ENCODE data around the gene ABCA7.

ABCA7 gene

DNA sequence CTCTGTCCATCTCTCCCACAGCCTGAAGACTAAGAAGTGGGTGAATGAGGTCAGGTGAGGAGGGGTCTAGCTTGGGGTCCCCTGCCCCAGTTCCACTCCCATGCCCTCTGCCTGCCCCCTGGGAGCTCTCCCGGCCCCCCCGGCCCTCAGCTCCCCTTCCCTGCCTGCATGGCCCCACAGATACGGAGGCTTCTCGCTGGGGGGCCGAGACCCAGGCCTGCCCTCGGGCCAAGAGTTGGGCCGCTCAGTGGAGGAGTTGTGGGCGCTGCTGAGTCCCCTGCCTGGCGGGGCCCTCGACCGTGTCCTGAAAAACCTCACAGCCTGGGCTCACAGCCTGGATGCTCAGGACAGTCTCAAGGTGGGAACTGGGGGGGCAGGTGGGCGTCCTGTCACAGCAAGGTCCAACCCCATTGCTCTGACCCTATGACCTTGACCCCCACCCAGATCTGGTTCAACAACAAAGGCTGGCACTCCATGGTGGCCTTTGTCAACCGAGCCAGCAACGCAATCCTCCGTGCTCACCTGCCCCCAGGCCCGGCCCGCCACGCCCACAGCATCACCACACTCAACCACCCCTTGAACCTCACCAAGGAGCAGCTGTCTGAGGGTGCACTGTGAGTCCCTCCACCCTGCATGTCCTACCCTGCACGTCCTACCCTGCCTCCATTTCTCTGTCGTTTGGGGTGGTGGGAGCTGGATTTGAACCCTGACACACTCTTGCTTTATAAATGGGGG, 16.1 kb downstream of the ABCA7 start:
- no peak for DNase-seq (ENCODE audit: low spot score)

DNA sequence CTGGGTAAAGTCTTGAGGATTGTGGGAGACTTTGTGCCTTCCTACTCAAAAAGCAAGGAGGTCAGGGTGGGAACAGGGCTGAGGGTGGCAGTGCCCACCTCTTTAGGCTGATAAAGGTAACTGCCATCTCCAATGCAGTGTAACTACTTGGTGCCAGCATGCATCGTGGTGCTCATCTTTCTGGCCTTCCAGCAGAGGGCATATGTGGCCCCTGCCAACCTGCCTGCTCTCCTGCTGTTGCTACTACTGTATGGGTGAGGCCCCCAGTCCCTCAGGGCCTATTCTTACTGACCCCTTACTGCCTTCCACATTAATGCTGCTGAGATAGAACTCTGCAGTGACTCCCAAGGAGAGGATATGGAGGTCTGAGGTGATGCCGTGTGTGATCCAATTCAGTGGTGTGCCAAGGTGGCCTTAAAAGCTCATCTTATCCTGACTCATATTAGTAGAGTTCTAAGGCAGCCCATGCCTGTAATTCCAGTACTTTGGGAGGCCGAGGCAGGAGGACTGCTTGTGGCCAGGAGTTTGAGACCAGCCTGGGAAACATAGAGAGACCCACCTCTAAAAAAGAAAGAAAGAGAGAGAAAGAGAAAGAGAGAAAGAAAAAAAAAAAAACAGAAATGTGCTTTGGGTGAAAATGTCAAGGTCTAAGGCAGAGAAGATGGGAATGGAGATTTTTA, 17.4 kb downstream of the ABCA7 start:
- DNase-seq (ENCODE audit: low spot score), result peak; percentile 63

DNA sequence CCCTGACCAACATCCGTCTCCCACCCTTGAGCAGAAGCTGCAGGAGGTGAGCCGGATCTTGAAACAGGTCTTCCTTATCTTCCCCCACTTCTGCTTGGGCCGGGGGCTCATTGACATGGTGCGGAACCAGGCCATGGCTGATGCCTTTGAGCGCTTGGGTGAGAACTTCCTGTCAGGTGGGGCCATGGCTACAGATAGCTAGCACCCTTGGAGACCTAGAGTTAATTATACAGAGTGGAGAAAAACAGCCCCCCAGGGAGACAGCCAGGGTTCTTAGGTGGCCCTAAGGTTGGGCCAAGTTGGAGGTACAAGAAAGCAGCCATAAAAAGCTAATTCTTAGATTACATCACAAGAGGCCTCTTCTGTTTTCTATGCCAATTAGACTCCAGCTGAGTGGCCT, 18.2 kb downstream of the ABCA7 start:
- no peak for DNase-seq (ENCODE audit: low spot score)

DNA sequence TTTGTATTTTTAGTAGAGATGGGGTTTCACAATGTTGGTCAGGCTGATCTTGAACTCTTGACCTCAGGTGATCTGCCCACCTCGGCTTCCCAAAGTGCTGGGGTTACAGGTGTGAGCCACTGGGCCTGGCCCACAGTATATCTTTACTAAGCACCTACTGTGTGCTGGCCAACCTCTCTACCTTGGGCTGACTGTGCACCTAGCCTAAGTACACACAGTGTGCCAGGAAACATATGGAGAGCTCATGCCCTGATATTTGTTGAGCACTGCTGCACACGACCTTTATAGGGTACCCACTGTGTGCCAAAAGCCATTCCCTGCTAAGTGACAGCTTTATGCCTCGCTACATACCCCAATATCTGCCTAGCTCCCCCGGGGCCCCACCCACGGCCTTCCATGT, 20.8 kb downstream of the ABCA7 start:
- no peak for DNase-seq (ENCODE audit: low spot score)

DNA sequence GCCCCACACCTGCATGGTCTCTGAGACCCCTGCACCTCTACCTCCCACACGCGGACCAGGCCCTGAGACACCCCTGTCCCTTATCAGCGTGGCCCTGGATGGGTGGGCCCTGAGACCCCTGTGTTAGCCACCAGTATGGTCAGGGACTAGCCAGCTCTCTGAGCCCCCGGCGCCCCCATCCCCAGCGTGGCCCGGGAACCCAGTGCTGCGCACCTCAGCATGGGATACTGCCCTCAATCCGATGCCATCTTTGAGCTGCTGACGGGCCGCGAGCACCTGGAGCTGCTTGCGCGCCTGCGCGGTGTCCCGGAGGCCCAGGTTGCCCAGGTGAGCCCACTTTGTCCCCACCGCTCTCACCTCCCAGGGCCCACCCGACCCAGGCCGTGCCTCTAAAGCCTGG, 22.1 kb downstream of the ABCA7 start:
- no peak for DNase-seq (ENCODE audit: low spot score)

DNA sequence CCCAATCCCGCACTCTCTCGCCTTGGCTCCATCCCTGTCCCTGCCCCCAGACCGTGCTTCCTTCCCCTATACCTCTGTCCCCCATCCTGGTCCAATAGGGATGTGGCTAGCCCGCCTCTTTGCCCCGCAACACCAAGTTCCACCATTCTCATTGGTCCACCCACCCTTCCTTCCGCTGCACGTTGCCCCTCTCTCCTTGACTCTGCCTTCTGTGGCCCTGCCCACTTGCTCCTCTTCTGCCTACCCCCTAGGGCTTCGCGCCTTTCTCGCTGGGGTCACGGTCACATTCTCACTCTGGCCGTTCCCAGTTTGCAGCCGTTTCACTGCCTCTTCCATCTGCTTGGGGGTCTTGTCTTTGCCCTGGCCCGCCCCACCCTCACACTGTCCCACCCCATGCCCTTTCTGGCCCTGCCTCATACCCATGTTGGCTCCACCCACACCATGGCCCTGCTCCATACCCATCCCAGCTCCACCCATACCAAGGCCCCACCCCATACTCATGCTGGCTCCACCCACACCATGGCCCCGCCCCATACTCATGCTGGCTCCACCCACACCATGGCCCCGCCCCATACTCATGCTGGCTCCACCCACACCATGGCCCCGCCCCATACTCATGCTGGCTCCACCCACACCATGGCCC, 22.6 kb downstream of the ABCA7 start:
- DNase-seq (ENCODE audit: low spot score), result no peak

DNA sequence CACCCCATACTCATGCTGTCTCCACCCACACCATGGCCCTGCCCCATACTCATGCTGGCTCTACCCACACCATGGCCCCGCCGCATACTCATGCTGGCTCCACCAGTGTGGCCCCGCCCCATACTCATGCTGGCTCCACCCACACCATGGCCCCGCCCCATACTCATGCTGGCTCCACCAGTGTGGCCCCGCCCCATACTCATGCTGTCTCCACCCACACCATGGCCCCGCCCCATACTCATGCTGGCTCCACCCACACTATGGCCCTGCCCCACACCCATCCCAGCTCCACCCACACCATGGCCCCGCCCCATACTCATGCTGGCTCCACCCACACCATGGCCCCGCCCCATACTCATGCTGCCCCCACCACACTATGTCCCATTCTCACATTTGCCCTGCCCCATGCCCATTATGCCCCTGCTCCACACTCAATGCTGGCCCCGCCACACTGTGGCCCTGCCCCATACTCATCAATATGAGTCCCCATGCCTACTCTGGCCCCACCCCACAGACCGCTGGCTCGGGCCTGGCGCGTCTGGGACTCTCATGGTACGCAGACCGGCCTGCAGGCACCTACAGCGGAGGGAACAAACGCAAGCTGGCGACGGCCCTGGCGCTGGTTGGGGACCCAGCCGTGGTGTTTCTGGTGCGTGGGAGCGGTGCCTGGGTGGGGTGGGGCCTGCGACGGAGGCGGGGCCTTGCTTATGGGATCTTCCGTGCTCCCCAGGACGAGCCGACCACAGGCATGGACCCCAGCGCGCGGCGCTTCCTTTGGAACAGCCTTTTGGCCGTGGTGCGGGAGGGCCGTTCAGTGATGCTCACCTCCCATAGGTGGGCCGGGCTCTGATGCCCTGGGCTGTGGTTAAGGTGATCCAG, 23.4 kb downstream of the ABCA7 start:
- DNase-seq (ENCODE audit: low spot score), result no peak

DNA sequence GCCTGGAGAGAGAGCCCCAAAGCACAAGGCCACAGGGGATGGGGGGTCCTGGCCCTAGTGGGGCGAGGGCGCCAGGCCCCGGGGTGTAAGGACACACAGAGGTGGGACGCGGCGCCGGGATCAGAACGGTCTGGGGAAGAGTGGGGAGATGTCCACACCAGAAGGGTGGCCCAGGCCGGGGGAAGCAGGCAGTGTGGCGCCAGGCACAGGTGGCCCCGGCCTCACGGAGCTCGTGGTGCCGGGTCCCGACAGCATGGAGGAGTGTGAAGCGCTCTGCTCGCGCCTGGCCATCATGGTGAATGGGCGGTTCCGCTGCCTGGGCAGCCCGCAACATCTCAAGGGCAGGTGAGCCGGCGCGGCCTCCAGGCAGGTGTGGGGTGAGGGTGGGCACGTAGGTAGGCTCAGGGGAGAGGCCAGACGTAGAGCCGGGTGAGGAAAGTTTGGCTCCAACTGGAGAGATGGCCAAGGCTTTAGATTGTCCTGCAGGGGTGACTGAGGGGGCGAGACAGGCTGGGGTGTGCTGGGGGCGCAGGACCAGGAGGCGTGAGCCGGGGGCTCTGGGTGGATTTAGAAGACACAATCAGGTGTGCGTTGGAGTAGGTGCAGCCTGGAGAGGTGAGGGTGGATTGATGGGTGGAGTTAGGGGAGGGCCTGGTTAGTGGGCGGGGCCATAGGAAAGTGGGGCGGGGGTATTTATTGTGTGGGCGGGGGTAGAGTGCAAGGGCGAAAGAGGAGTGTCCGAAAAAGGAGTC, 24.2 kb downstream of the ABCA7 start:
- DNase-seq (ENCODE audit: low spot score), result no peak

DNA sequence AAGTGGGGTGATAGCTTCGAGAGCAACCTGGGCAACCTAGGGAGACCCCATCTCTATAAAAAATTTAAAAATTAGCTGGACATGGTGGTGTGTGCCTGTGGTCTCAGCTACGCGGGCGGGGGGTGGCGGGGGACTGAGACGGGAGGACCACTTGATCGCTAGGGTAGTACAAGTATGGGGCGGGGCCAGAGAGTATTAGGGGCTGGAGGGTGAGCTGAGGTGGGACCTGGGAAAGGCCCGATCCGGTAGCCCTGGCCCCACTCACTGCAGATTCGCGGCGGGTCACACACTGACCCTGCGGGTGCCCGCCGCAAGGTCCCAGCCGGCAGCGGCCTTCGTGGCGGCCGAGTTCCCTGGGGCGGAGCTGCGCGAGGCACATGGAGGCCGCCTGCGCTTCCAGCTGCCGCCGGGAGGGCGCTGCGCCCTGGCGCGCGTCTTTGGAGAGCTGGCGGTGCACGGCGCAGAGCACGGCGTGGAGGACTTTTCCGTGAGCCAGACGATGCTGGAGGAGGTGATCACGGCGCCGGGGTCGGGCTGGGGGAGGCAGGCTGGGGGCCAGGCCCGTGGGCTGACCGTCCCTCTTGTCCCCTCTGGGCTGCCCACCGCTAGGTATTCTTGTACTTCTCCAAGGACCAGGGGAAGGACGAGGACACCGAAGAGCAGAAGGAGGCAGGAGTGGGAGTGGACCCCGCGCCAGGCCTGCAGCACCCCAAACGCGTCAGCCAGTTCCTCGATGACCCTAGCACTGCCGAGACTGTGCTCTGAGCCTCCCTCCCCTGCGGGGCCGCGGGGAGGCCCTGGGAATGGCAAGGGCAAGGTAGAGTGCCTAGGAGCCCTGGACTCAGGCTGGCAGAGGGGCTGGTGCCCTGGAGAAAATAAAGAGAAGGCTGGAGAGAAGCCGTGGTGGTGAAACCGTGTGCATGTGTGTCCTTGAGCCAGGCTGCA, 25.0 kb downstream of the ABCA7 start:
- peak; percentile 30 for DNase-seq (ENCODE audit: low spot score)

DNA sequence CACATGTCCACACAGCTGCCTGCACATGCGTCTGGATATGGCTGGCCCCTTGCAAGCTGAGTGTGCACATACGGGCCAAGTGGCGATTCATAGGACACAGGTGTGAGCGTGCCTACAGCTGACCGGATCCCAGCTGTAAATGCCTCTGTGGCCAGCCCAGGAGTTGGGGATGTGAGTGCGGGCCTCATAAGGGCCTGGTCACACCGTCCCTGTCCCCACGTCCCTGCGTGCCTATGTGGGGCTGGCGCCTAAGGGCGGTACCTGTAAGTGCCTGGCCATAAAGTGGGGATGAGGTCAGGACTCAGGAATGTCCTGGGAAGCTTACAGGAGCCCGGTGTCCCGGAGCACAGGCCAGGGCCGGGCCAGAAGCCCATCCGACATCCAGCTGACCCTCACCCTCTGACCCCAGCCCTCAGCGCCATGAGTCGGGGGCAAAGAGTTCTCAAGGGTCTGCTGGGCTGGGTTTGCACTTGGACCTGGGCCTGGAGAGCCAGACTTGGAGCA, 25.8 kb downstream of the ABCA7 start:
- no peak for DNase-seq (ENCODE audit: low spot score)

DNA sequence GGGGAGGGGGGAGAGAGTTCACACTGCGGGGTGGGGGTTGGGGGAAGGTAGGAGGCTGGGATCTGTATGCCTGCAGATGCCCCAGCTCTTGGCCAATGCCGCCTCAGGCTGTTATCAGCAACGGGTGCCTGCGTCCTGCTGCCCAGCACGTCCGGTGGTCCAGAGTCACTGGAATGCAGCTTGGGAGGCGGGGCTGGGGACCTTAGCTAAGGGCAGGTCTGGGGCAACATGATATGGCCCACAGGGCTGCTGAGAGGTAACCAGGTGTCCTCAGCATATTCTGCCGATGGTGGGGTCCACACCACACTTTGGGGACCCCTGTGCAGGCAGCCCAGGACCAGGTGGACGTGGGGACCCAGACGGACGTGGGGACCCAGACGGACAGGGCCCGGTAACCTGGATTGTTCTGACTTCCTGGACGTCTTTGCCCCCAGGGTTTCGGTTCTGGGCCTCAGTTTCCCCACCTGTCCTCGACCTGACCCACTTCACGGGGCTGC, 26.4 kb downstream of the ABCA7 start:
- no peak for DNase-seq (ENCODE audit: low spot score)

DNA sequence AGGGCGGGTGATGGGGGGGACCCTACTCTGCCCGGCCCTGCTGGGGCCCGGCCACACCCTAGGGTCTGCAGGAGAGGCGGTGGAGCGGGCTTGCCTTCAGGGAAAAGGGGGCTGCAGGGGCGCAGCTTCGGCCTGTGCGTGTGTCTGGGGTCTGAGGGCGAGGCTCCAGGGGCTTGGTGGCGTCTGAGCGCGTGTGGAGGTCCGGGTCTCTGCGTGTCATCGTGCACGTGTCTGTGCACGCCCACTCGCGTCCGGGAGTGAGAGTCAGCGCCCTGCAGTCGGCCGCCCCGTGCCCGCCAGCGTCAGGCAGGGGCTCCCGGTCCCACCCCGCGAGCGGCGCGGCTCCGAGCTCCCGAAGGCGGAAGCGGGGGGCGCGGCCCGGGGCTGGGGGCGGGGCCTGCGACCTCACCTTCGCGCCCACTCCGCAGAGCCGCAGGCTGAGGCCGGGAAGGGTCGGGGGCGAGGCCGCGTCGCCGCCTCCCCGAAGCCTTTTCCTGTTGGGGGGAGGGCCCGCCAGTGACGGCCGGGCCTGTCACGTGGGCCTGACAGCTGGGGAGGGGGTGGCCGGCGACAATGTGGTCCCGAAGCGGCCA, 26.9 kb downstream of the ABCA7 start, which contains the start of gene ARHGAP45:
TSS of gene ARHGAP45 (plus strand) at position 420 of the 593 bp plus-strand sequence. CDS start 239 bp downstream, outside the sequence.
- no peak for DNase-seq (ENCODE audit: low spot score)

DNA sequence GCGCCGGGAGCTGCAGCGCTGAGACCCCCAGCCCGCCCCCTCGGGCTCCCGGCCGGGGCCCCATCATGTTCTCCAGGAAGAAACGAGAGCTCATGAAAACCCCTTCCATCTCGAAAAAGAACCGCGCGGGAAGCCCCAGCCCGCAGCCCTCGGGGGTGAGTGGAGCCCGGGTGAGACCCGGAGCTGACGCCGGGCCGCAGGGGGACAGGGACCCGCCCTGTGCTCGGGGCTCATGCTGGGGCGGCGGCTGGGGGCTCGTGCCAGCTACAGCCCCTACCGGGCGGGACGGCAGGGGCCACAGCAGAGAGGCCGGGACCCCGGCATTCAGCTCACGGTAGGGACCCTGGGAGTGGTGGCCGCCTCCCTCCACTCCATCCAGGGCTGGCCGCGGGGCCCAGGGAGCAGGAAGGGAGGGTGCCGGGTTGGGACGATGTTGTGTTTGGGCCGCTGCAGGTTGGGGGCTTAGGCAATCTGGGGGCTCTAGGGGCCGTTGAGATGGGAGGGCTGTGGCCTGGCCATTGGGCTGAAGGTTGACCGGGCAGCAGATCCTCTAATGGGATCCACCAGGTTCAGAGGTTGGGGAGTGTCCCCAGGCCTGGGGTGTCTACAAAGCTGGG, 27.5 kb downstream of the ABCA7 start:
- no peak for DNase-seq (ENCODE audit: low spot score)

DNA sequence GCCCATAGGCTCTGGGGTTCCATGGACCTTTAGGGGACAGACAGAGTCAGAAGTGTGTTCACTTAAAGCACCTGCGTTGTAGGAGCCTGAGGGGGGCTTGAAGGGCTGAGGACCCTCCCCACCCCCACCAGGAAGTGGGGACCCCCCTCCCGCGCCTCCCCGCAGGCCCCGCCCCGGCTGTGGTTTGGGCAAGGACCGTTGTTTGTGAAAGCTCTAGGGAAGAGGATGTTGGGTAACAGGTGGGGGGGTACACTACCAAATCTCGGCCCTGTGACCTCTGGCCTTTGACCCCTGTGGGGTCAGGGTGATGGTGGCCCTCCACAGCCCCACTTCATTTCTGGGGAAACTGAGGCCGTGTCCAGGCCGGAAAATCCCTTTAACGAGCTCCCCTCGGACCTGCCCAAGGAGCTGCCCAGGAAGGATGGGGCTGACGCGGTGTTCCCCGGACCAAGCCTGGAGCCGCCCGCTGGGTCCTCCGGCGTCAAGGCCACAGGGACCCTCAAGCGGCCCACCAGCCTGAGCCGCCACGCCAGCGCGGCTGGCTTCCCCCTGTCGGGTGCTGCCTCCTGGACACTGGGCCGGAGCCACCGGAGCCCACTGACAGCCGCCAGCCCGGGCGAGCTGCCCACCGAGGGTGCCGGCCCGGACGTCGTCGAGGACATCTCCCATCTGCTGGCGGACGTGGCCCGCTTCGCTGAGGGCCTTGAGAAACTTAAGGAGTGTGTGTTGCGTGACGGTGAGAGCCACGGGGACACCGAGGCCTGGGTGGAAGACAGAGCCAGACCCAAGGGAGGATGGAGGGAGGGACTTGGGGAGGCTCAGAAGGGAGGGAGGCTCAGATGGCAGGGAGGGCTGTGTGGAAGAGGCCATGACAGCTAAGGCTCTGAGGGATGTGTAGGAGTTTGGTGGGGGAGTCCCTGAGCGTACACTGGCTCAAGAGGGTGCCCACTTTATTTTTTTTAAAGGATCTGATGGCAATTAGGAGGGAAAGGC, 28.4 kb downstream of the ABCA7 start:
- DNase-seq (ENCODE audit: low spot score), result no peak

DNA sequence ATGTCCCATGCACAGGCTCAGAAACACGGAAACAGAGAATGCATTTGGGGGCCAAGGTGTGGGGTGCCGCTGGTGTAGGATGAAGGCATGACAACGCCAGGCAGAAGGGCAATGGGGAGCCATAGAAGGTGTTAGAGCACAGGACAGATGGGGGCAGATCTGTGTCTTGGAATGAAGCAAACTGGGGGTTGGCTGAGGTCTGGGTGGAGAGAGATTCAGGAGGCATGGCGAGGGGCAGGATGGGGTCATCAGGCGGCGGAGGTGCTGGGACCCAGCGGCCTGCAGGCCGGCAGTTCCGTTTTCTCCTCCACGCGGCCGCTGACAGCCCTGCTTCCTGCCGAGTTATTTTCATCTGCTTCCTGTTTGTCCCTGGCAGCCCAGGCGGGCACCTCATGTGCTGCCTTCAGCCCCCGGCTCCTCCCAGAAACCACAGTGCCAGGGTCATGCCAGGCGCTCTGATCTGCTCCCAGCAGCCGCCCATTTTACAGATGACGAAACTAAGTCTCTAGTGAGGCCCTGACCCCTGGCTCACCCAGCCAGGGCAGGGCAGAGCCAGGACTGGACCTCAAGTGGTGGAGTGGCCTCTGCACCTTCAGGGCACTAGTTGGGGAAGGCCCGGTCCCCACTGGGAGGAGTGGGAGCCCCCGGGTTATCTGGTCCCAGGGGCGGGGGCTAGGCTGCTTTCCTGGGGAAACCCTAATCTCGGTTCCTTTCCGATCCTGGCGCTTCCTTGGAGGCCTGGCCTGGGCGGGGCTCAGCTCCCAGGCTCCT, 29.3 kb downstream of the ABCA7 start:
- DNase-seq (ENCODE audit: low spot score), result no peak

DNA sequence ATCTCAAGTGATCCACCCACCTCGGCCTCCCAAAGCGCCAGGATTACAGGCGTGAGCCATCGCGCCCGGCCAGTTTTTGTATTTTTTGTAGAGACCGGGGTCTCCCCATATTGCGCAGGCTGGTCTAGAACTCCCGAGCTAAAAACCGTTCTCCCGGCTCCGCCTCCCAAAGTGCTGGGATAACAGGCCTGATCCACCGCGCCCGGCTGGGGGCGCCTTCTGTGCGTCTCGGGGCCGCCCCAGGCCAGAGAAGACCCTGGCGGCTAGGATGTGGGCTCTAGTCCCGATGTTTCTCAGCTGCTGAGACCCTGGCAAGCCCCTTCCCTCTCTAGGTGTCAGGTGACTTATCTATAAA, 30.6 kb downstream of the ABCA7 start:
- DNase-seq (ENCODE audit: low spot score), result peak; percentile 51

Measured in cerebellar cortex (tissue), 1 donor.